ENCODE data around the gene AUTS2. TPM values are rescaled to one million over a fixed set of nuclear protein-coding genes. Genes with fewer than 3 reads are reported as not detected.

Gene AUTS2
- polyA plus RNA-seq, 1 experiment, result 0.54 TPM

GRCh38 chr7:70389531-70390151 is 791.4 kb downstream of the AUTS2 start:
- CTCF ChIA-PET, result no interaction called here
- DNase-seq (ENCODE audit: low read depth), result no peak

GRCh38 chr7:70390251-70390650 is 792.0 kb downstream of the AUTS2 start:
- Histone ChIP-seq H3K27me3 (ENCODE audit: control insufficient read depth, insufficient read depth, low read length) (no peaks in the 10 kb centered on the region), H3K4me3 (ENCODE audit: low read depth, low read length) (no peak overlapping the region), H3K36me3 (ENCODE audit: control insufficient read depth, insufficient read depth, low read length) (no peaks in the 10 kb centered on the region)
- no peak for DNase-seq (ENCODE audit: low read depth)
- no peak for TF ChIP-seq CTCF (IDR thresholded peaks at IDR 0.05; ENCODE audit: insufficient read depth, low read depth, low read length)
- POLR2A ChIA-PET, result no interaction called here
- CTCF ChIA-PET, result no interaction called here

More at GRCh38 chr7:70389531-70390151, 791.4 kb downstream of the AUTS2 start:
- Histone ChIP-seq H3K36me3 (ENCODE audit: control insufficient read depth, insufficient read depth, low read length) (no peaks in the 10 kb centered on the region), H3K4me3 (ENCODE audit: low read depth, low read length) (no peak overlapping the region), H3K27me3 (ENCODE audit: control insufficient read depth, insufficient read depth, low read length) (no peaks in the 10 kb centered on the region)
- no peak for TF ChIP-seq CTCF (IDR thresholded peaks at IDR 0.05; ENCODE audit: insufficient read depth, low read depth, low read length)
- POLR2A ChIA-PET, result no interaction called here

- no peak for DNase-seq (ENCODE audit: low read depth)
- Histone ChIP-seq H3K27me3 (ENCODE audit: control insufficient read depth, insufficient read depth, low read length) (no peaks in the 10 kb centered on the region), H3K36me3 (ENCODE audit: control insufficient read depth, insufficient read depth, low read length) (no peaks in the 10 kb centered on the region), H3K4me3 (ENCODE audit: low read depth, low read length) (no peak overlapping the region)
- no peak for TF ChIP-seq CTCF (IDR thresholded peaks at IDR 0.05; ENCODE audit: insufficient read depth, low read depth, low read length)
- ChIA-PET POLR2A (no interaction called here), CTCF (no interaction called here)
Observed at GRCh38 chr7:70392256-70392876, 794.1 kb downstream of the AUTS2 start.

- ChIA-PET CTCF (no interaction called here), POLR2A (no interaction called here)
- Histone ChIP-seq H3K27me3 (ENCODE audit: control insufficient read depth, insufficient read depth, low read length) (no peaks in the 10 kb centered on the region), H3K4me3 (ENCODE audit: low read depth, low read length) (no peak overlapping the region), H3K36me3 (ENCODE audit: control insufficient read depth, insufficient read depth, low read length) (no peaks in the 10 kb centered on the region)
- no peak for DNase-seq (ENCODE audit: low read depth)
- no peak for TF ChIP-seq CTCF (IDR thresholded peaks at IDR 0.05; ENCODE audit: insufficient read depth, low read depth, low read length)
Observed at GRCh38 chr7:70392877-70393435, 794.7 kb downstream of the AUTS2 start.

- no peak for TF ChIP-seq CTCF (IDR thresholded peaks at IDR 0.05; ENCODE audit: insufficient read depth, low read depth, low read length)
- Histone ChIP-seq H3K27me3 (ENCODE audit: control insufficient read depth, insufficient read depth, low read length) (no peaks in the 10 kb centered on the region), H3K36me3 (ENCODE audit: control insufficient read depth, insufficient read depth, low read length) (no peaks in the 10 kb centered on the region), H3K4me3 (ENCODE audit: low read depth, low read length) (no peak overlapping the region)
- CTCF ChIA-PET, result no interaction called here
- DNase-seq (ENCODE audit: low read depth), result no peak
- POLR2A ChIA-PET, result no interaction called here
Observed at GRCh38 chr7:70393956-70394355, 795.7 kb downstream of the AUTS2 start.

Data from BJ (cell line).